K562 (cell line): Measurements from ENCODE around the gene RYR1. TPM values are rescaled to one million over a fixed set of nuclear protein-coding genes. Genes with fewer than 3 reads are reported as not detected.

ENCODE experiments used
- polyA plus RNA-seq, 8 experiments: library from polyadenylated mRNA; depleted of rRNA in 4 of 8; stranded (reverse) in 5 of 8; unstranded in 3 of 8; fragments of >200 nt; fragmentation: Nextera tagmentation in 2 of 8; fragmentation: Illumina TruSeq in 1 of 8; extraction: Ambion mirVana in 2 of 8; extraction: Trizol in 1 of 8; gene quantifications; 2 replicates each; pipeline versions ENCODE4 v1.2.1 to v1.2.3, GENCODE V29; 2011 to 2014; ENCODE audit warnings: inconsistent platforms in 1 of 8, missing spikeins in 1 of 8
- total RNA-seq, 7 experiments: library from RNA; depleted of rRNA in 6 of 7; stranded (reverse); fragments of >200 nt in 6 of 7; fragmentation: Illumina TruSeq in 2 of 7; extraction: Trizol in 2 of 7; gene quantifications; 2 replicates each; pipeline versions ENCODE4 v1.2.1 to v1.2.3, GENCODE V29; 2011 to 2021; ENCODE audit warnings: low replicate concordance in 1 of 7

The RYR1 gene
- total and polyA plus RNA-seq, 9 of the 15 experiments (the other 6 are each of a cell fraction or from before 2014, with no cell fraction given): 0.11 to 7.4 (median 3.7) TPM

Other genes with a start within 250 kb of the RYR1 start
Only the 7 nearest of the 15 such genes appear.
- gene KCNK6, start 113.8 kb upstream of the RYR1 start, total RNA-seq (2014; rRNA removed): 0.05 and 0.12 TPM in 2 replicates
- gene KCNK6, start 113.8 kb upstream of the RYR1 start, total RNA-seq (2014; rRNA removed; fragmentation: Illumina TruSeq; extraction: Trizol): 0.06 and 0.15 TPM in 2 replicates
- 0.04 and 0.07 TPM in 2 replicates for gene KCNK6, start 113.8 kb upstream of the RYR1 start, total RNA-seq (2015; rRNA removed; fragmentation: Illumina TruSeq; extraction: Trizol)
- 0.18 and 0.31 TPM in 2 replicates for gene KCNK6, start 113.8 kb upstream of the RYR1 start, total RNA-seq (2021)
- gene KCNK6, start 113.8 kb upstream of the RYR1 start, polyA plus RNA-seq (2011; rRNA removed): 0.07 and 0.16 TPM in 2 replicates
- gene KCNK6, start 113.8 kb upstream of the RYR1 start, polyA plus RNA-seq (2014; fragmentation: Illumina TruSeq; extraction: Trizol): 0.08 and 0.42 TPM in 2 replicates
- under 1 TPM; 0.24 to 0.27 TPM for gene KCNK6, start 113.8 kb upstream of the RYR1 start, polyA plus RNA-seq (2014; fragmentation: Nextera tagmentation; extraction: Ambion mirVana)
- gene KCNK6, start 113.8 kb upstream of the RYR1 start, polyA plus RNA-seq (2014; rRNA removed): 0.07 and 0.08 TPM in 2 replicates
- 0.37 TPM in 1 of 2 replicates, not detected in the other for gene CATSPERG, start 97.9 kb upstream of the RYR1 start, total RNA-seq (2014; rRNA removed)
- 0.41 and 0.58 TPM in 2 replicates for gene CATSPERG, start 97.9 kb upstream of the RYR1 start, total RNA-seq (2014; rRNA removed; fragmentation: Illumina TruSeq; extraction: Trizol)
- gene CATSPERG, start 97.9 kb upstream of the RYR1 start, total RNA-seq (2015; rRNA removed; fragmentation: Illumina TruSeq; extraction: Trizol): 0.72 and 0.76 TPM in 2 replicates
- 1.8 and 2.2 TPM in 2 replicates for gene CATSPERG, start 97.9 kb upstream of the RYR1 start, total RNA-seq (2021)
- gene CATSPERG, start 97.9 kb upstream of the RYR1 start, polyA plus RNA-seq (2011; rRNA removed): 0.56 and 1.0 TPM in 2 replicates
- 0.15 and 0.30 TPM in 2 replicates for gene CATSPERG, start 97.9 kb upstream of the RYR1 start, polyA plus RNA-seq (2014; fragmentation: Illumina TruSeq; extraction: Trizol)
- under 1 TPM in 1 of 2 experiments, not detected in 1; 0.07 TPM for gene CATSPERG, start 97.9 kb upstream of the RYR1 start, polyA plus RNA-seq (2014; fragmentation: Nextera tagmentation; extraction: Ambion mirVana)
- 0.97 and 1.1 TPM in 2 replicates for gene CATSPERG, start 97.9 kb upstream of the RYR1 start, polyA plus RNA-seq (2014; rRNA removed)
- gene PSMD8, start 59.1 kb upstream of the RYR1 start, total RNA-seq (2014; rRNA removed): 379 and 498 TPM in 2 replicates
- 222 and 257 TPM in 2 replicates for gene PSMD8, start 59.1 kb upstream of the RYR1 start, total RNA-seq (2014; rRNA removed; fragmentation: Illumina TruSeq; extraction: Trizol)
- gene PSMD8, start 59.1 kb upstream of the RYR1 start, total RNA-seq (2015; rRNA removed; fragmentation: Illumina TruSeq; extraction: Trizol): 315 and 317 TPM in 2 replicates
- 304 and 317 TPM in 2 replicates for gene PSMD8, start 59.1 kb upstream of the RYR1 start, total RNA-seq (2021)
- 561 and 583 TPM in 2 replicates for gene PSMD8, start 59.1 kb upstream of the RYR1 start, polyA plus RNA-seq (2011; rRNA removed)
- gene PSMD8, start 59.1 kb upstream of the RYR1 start, polyA plus RNA-seq (2014; fragmentation: Illumina TruSeq; extraction: Trizol): 377 and 397 TPM in 2 replicates
- gene PSMD8, start 59.1 kb upstream of the RYR1 start, polyA plus RNA-seq (2014; fragmentation: Nextera tagmentation; extraction: Ambion mirVana): 100 to 1,000 TPM; 130 to 244 TPM
- gene PSMD8, start 59.1 kb upstream of the RYR1 start, polyA plus RNA-seq (2014; rRNA removed): 372 and 502 TPM in 2 replicates
- not detected in 2 replicates for gene GGN, start 45.7 kb upstream of the RYR1 start, total RNA-seq (2014; rRNA removed)
- not detected in 2 replicates for gene GGN, start 45.7 kb upstream of the RYR1 start, total RNA-seq (2014; rRNA removed; fragmentation: Illumina TruSeq; extraction: Trizol)
- not detected in 2 replicates for gene GGN, start 45.7 kb upstream of the RYR1 start, total RNA-seq (2015; rRNA removed; fragmentation: Illumina TruSeq; extraction: Trizol)
- gene GGN, start 45.7 kb upstream of the RYR1 start, total RNA-seq (2021): 0.25 and 0.33 TPM in 2 replicates
- 0.12 TPM in 1 of 2 replicates, not detected in the other for gene GGN, start 45.7 kb upstream of the RYR1 start, polyA plus RNA-seq (2011; rRNA removed)
- not detected in 2 replicates for gene GGN, start 45.7 kb upstream of the RYR1 start, polyA plus RNA-seq (2014; fragmentation: Illumina TruSeq; extraction: Trizol)
- not detected for gene GGN, start 45.7 kb upstream of the RYR1 start, polyA plus RNA-seq (2014; fragmentation: Nextera tagmentation; extraction: Ambion mirVana)
- 0.15 and 0.16 TPM in 2 replicates for gene GGN, start 45.7 kb upstream of the RYR1 start, polyA plus RNA-seq (2014; rRNA removed)
- 0.05 and 0.41 TPM in 2 replicates for gene SPRED3, start 45.0 kb upstream of the RYR1 start, total RNA-seq (2014; rRNA removed)
- gene SPRED3, start 45.0 kb upstream of the RYR1 start, total RNA-seq (2014; rRNA removed; fragmentation: Illumina TruSeq; extraction: Trizol): 0.32 and 0.36 TPM in 2 replicates
- gene SPRED3, start 45.0 kb upstream of the RYR1 start, total RNA-seq (2015; rRNA removed; fragmentation: Illumina TruSeq; extraction: Trizol): 0.15 and 0.25 TPM in 2 replicates
- 0.81 and 0.95 TPM in 2 replicates for gene SPRED3, start 45.0 kb upstream of the RYR1 start, total RNA-seq (2021)
- 0.47 and 0.62 TPM in 2 replicates for gene SPRED3, start 45.0 kb upstream of the RYR1 start, polyA plus RNA-seq (2011; rRNA removed)
- 0.30 and 0.89 TPM in 2 replicates for gene SPRED3, start 45.0 kb upstream of the RYR1 start, polyA plus RNA-seq (2014; fragmentation: Illumina TruSeq; extraction: Trizol)
- under 1 TPM; 0.21 to 0.25 TPM for gene SPRED3, start 45.0 kb upstream of the RYR1 start, polyA plus RNA-seq (2014; fragmentation: Nextera tagmentation; extraction: Ambion mirVana)
- gene SPRED3, start 45.0 kb upstream of the RYR1 start, polyA plus RNA-seq (2014; rRNA removed): 0.63 and 1.3 TPM in 2 replicates
- 28.3 and 31.2 TPM in 2 replicates for gene FAM98C, start 30.6 kb upstream of the RYR1 start, total RNA-seq (2014; rRNA removed)
- 6.8 and 7.2 TPM in 2 replicates for gene FAM98C, start 30.6 kb upstream of the RYR1 start, total RNA-seq (2014; rRNA removed; fragmentation: Illumina TruSeq; extraction: Trizol)
- gene FAM98C, start 30.6 kb upstream of the RYR1 start, total RNA-seq (2015; rRNA removed; fragmentation: Illumina TruSeq; extraction: Trizol): 12.6 and 13.7 TPM in 2 replicates
- gene FAM98C, start 30.6 kb upstream of the RYR1 start, total RNA-seq (2021): 26.0 and 26.7 TPM in 2 replicates
- 16.0 and 22.7 TPM in 2 replicates for gene FAM98C, start 30.6 kb upstream of the RYR1 start, polyA plus RNA-seq (2011; rRNA removed)
- gene FAM98C, start 30.6 kb upstream of the RYR1 start, polyA plus RNA-seq (2014; fragmentation: Illumina TruSeq; extraction: Trizol): 9.6 and 13.1 TPM in 2 replicates
- gene FAM98C, start 30.6 kb upstream of the RYR1 start, polyA plus RNA-seq (2014; fragmentation: Nextera tagmentation; extraction: Ambion mirVana): 1 to 10 TPM; 1.7 to 4.3 TPM
- gene FAM98C, start 30.6 kb upstream of the RYR1 start, polyA plus RNA-seq (2014; rRNA removed): 40.8 and 43.8 TPM in 2 replicates
- 2.8 and 3.8 TPM in 2 replicates for gene RASGRP4, start 7.5 kb upstream of the RYR1 start, total RNA-seq (2014; rRNA removed)
- 1.1 TPM in 2 replicates for gene RASGRP4, start 7.5 kb upstream of the RYR1 start, total RNA-seq (2014; rRNA removed; fragmentation: Illumina TruSeq; extraction: Trizol)
- 3.5 and 3.8 TPM in 2 replicates for gene RASGRP4, start 7.5 kb upstream of the RYR1 start, total RNA-seq (2015; rRNA removed; fragmentation: Illumina TruSeq; extraction: Trizol)
- gene RASGRP4, start 7.5 kb upstream of the RYR1 start, total RNA-seq (2021): 3.9 TPM in 2 replicates
- 4.5 and 11.4 TPM in 2 replicates for gene RASGRP4, start 7.5 kb upstream of the RYR1 start, polyA plus RNA-seq (2011; rRNA removed)
- 4.4 and 4.8 TPM in 2 replicates for gene RASGRP4, start 7.5 kb upstream of the RYR1 start, polyA plus RNA-seq (2014; fragmentation: Illumina TruSeq; extraction: Trizol)
- under 1 TPM; 0.39 to 0.55 TPM for gene RASGRP4, start 7.5 kb upstream of the RYR1 start, polyA plus RNA-seq (2014; fragmentation: Nextera tagmentation; extraction: Ambion mirVana)
- gene RASGRP4, start 7.5 kb upstream of the RYR1 start, polyA plus RNA-seq (2014; rRNA removed): 3.4 and 4.6 TPM in 2 replicates